Measurements from ENCODE around the gene NXPE4.

DNA sequence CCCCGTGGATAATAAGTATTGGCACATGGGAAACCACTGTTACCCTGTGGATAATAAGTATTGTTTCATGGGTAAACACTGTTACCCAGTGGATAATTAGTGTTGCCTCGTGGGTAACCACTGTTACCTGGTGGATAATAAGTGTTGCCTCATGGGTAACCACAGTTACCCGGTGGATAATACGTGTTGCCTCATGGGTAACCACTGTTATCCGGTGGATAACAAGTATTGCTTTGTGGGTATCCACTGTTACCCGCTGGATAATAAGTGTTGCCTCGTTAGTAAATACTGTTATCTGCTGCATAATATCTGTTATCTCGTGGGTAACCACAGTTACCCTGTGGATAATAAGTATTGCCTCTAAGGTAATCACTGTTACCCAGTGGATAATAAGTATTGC is 25.5 kb upstream of the NXPE4 start:
- TF ChIP-seq POLR2A (IDR thresholded peaks at IDR 0.05; ENCODE audit: low read length), result no peak
- no peak for TF ChIP-seq GATA1 (IDR thresholded peaks at IDR 0.05; ENCODE audit: low read depth, low read length)

Data from erythroblast (primary cell).